Muscle of leg (tissue), 11 donors: ENCODE results near the gene IFNA10. TPM values are rescaled to one million over a fixed set of nuclear protein-coding genes. Genes with fewer than 3 reads are reported as not detected.
"Not testable (repeated sequence)": the region's sequence is repeated elsewhere in the genome, so short reads cannot be mapped to it uniquely, and the experiment has no call there.

Experiments
- DNase-seq: peaks from one replicate; pipeline ENCODE4 v3.0.0; 2013
- H3K27ac ChIP-seq: one replicate; pipeline ENCODE4 v1.5.1; 2013; ENCODE audit warnings: mild to moderate bottlenecking, low read length, control low read depth
- H3K27me3 ChIP-seq: one replicate; pipeline ENCODE4 v1.6.1; 2013; ENCODE audit warnings: low read length; ENCODE audit not compliant: control insufficient read depth, insufficient read depth
- H3K36me3 ChIP-seq: one replicate; pipeline ENCODE4 v1.6.1; 2013; ENCODE audit warnings: low read length; ENCODE audit not compliant: control insufficient read depth, insufficient read depth
- H3K4me1 ChIP-seq: one replicate; pipeline ENCODE4 v1.6.1; 2013; ENCODE audit warnings: low read length; ENCODE audit not compliant: control insufficient read depth, insufficient read depth
- H3K4me3 ChIP-seq: one replicate; pipeline ENCODE4 v1.5.1; 2013; ENCODE audit warnings: low read length, control low read depth
- H3K9me3 ChIP-seq: replicated peaks from 2 replicates; pipeline ENCODE4 v1.6.1; 2013; ENCODE audit warnings: low read depth, low read length; ENCODE audit not compliant: control insufficient read depth
- WGBS: methylation state at CpG from one replicate; pipeline ENCODE4 v1.1.5; 2013; ENCODE audit warnings: missing lambda C conversion rate; ENCODE audit not compliant: insufficient coverage; 5-methylcytosine and 5-hydroxymethylcytosine counted together
- polyA plus RNA-seq, 8 donors: library from polyadenylated mRNA; unstranded; fragments of 120-200 nt; gene quantifications; one replicate each; pipeline versions ENCODE4 v1.2.1 to v1.2.3, GENCODE V29; 2013; ENCODE audit warnings: inconsistent platforms in 1 of 8, low replicate concordance in 1 of 8; ENCODE audit not compliant: insufficient read length in 8 of 8, insufficient read depth in 1 of 8
- total RNA-seq: library from RNA; stranded (reverse); fragments of 120-200 nt; gene quantifications from one replicate; pipeline ENCODE4 v1.2.4, GENCODE V29; 2013

Gene IFNA10
- total and polyA plus RNA-seq, 9 donors, result not detected

DNA sequence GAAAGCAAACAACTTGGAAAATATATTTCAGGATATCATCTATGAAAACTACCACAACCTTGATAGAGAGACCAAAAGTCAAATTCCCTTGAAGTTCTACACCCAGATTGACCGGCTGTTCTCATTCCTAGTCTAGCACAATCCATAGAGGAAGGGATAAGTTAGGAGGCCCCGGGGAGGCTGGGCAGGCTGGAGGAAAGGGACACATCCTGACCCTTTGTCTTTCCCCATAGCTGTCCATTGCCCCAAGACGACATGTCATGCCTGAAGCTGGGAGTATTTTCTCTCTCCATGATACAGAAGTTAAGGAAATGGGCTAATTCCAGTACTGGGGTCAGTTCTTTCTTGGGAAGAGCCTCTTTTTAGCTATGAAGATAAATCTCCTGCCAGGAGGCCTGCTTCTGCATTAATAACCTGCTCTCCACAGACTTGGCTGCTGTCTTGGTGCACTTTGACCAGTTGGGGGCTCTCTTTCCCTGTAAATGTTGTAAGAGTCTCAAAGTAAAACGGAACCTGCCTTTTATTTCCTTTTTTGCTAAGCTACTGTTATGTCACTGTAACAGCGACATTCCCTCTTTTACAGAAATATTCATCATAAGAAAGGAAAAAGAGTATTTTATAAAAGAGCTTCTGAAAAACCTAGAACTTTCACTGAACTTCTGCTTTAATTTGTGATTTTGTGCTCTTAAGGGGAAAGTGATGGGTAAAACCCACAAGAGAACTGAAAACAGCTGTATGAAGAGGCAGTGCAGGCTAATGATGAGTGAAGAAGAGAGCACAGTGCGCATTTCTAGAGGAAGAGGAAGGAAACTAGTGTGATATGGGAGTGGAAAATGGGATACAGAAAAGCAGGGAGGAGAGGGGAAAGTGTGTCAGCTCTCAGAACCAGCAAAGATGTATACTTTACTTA, 11.8 kb downstream of the IFNA10 start:
- DNase-seq, result peak; percentile 11
- H3K27me3 ChIP-seq, H3K27ac ChIP-seq, H3K4me1 ChIP-seq, H3K4me3 ChIP-seq, H3K9me3 ChIP-seq, H3K36me3 ChIP-seq: not testable (repeated sequence)
- WGBS, result no CpG with 5 or more reads among the region's 6 CpGs

DNA sequence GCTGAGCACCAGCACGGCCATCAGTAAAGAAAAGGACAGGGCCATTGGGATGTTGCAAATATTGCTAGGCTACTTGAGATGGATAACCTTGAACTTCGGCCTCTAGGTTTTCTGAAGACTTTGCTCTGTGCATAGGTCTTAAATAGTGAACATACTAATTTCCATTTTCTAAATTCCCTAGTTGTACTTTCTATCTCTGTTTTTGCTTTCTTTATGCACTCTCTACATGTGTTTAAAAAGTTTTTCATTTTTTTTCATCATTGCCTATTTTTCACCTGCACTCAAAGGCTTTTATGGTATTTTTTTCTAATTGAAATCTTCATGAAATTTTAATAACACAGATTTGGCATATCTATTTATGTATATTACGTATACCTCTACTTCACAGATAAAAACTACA, 19.5 kb downstream of the IFNA10 start, which contains the start of gene IFNA4:
IFNA4 (minus strand) TSS at position 101 of the 400 bp plus-strand sequence; CDS start at position 45, 56 bp downstream.
- no CpG with 5 or more reads among the region's 3 CpGs for WGBS
- H3K4me1 ChIP-seq, H3K27ac ChIP-seq: not testable (repeated sequence)

DNA sequence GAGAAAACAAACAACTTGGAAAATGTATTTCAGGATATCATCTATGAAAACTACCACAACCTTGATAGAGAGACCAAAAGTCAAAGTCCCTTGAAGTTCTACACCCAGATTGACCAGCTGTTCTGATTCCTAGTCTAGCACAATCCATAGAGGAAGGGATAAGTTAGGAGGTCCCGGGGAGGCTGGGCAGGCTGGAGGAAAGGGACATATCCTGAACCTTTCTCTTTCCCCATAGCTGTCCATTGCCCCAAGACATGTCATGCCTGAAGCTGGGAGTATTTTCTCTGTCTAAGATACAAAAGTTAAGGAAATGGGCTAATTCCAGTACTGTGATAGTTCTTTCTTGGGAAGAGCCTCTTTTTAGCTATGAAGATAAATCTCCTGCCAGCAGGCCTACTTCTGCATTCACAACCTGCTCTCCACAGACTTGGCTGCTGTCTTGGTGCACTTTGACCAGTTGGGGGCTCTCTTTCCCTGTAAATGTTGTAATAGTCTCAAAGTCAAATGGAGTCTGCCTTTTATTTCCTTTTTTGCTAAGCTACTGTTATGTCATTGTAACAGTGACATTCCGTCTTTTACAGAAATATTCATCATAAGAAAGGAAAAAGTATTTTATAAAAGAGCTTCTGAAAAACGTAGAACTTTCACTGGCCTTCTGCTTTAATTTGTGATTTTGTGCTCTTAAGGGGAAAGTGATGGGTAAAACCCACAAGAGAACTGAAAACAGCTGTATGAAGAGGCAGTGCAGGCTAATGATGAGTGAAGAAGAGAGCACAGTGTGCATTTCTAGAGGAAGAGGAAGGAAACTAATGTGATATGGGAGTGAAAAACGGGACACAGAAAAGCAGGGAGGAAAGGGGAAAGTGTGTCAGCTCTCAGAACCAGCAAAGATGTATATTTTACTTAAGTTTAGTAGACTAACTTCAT, 23.9 kb downstream of the IFNA10 start:
- peak; percentile 10 for DNase-seq
- not testable (repeated sequence) for H3K4me1 ChIP-seq, H3K36me3 ChIP-seq, H3K27me3 ChIP-seq, H3K4me3 ChIP-seq, H3K9me3 ChIP-seq, H3K27ac ChIP-seq
- WGBS, result 40% methylated on average over 1 of the region's 4 CpGs

More for the DNA sequence above, 19.5 kb downstream of the IFNA10 start, which contains the start of gene IFNA4:
- not testable (repeated sequence) for DNase-seq, H3K36me3 ChIP-seq, H3K4me3 ChIP-seq, H3K27me3 ChIP-seq, H3K9me3 ChIP-seq

GRCh38 chr9:21174671-21175070, 32.3 kb downstream of the IFNA10 start:
- H3K9me3 ChIP-seq, result no peaks in the 10 kb centered on the region
- no peak overlapping the region for H3K4me3 ChIP-seq
- 67% methylated on average over 1 of the region's 2 CpGs for WGBS
- H3K4me1 ChIP-seq, result no peaks in the 10 kb centered on the region
- H3K27ac ChIP-seq, result no peak overlapping the region
- H3K27me3 ChIP-seq, result no peaks in the 10 kb centered on the region
- no peak for DNase-seq
- H3K36me3 ChIP-seq, result no peaks in the 10 kb centered on the region

GRCh38 chr9:21172156-21172555, 34.8 kb downstream of the IFNA10 start:
- H3K27ac ChIP-seq, result no peak overlapping the region
- no peaks in the 10 kb centered on the region for H3K4me1 ChIP-seq
- WGBS, result no CpG with 5 or more reads among the region's 3 CpGs
- H3K36me3 ChIP-seq, result no peaks in the 10 kb centered on the region
- no peak for DNase-seq
- H3K9me3 ChIP-seq, result no peaks in the 10 kb centered on the region
- no peak overlapping the region for H3K4me3 ChIP-seq
- H3K27me3 ChIP-seq, result no peaks in the 10 kb centered on the region

GRCh38 chr9:21171351-21171750, 35.6 kb downstream of the IFNA10 start:
- WGBS, result no CpG with 5 or more reads among the region's 1 CpG
- Histone ChIP-seq H3K9me3 (no peaks in the 10 kb centered on the region), H3K4me3 (no peak overlapping the region), H3K27ac (no peak overlapping the region), H3K27me3 (no peaks in the 10 kb centered on the region), H3K36me3 (no peaks in the 10 kb centered on the region), H3K4me1 (no peaks in the 10 kb centered on the region)
- DNase-seq, result no peak

DNA sequence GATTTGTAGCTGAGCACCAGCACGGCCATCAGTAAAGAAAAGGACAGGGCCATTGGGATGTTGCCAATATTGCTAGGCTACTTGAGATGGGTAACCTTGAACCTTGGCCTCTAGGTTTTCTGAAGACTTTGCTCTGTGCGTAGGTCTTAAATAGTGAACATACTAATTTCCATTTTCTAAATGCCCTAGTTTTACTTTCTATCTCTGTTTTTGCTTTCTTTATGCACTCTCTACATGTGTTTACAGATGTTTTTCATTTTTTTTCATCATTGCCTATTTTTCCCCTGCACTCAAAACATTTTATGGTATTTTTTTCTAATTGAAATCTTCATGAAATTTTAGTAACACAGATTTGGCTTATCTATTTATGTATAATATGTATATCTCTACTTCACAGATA, 40.4 kb downstream of the IFNA10 start, which contains the start of gene IFNA21:
IFNA21 (minus strand) TSS at position 101 of the 400 bp plus-strand sequence; CDS start at position 53, 48 bp downstream.
- H3K27ac ChIP-seq, H3K4me3 ChIP-seq, DNase-seq, H3K4me1 ChIP-seq, H3K36me3 ChIP-seq, H3K27me3 ChIP-seq, H3K9me3 ChIP-seq: not testable (repeated sequence)
- no CpG with 5 or more reads among the region's 2 CpGs for WGBS

DNA sequence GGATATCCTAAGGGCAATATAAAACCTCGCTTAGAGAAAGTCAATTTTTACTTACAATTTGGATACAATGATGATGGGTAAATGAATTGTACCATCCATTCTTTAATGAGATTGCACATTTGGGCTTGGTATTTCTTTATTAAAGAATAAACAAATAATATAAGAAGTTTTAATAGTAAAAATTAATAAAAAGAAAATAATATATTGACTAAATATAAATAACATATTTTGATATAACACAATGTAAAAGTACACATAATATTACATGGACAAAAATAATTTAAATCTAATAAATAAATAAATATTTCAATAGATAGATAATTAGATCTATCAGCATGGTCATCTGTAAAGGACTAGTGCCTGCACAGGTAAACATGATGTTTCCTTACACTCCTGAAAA, 41.4 kb downstream of the IFNA10 start:
- no peaks in the 10 kb centered on the region for H3K36me3 ChIP-seq
- no peak overlapping the region for H3K4me3 ChIP-seq
- H3K9me3 ChIP-seq, result no peaks in the 10 kb centered on the region
- DNase-seq, result no peak
- no peaks in the 10 kb centered on the region for H3K4me1 ChIP-seq
- no peak overlapping the region for H3K27ac ChIP-seq
- WGBS, result no CpG with 5 or more reads among the region's 1 CpG
- no peaks in the 10 kb centered on the region for H3K27me3 ChIP-seq

DNA sequence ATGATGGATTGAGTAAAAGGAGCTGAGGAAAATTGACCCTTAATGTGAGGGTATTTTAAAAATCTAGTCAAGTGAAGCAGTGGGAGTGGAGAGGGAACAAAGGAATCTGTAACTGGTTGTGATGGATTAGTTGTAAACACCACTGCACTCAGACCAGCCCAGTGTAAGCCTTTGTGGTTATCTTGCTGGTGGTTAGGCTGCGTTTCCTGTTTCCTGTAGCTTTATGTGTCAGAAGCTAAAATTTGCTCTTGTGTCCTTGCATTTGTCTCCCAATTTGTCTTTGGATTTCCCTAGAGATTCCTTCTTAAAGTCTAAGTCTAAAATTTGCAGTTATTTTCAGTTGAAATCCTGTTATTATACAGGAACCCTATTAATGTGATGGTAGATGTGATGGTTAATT, 46.8 kb downstream of the IFNA10 start:
- Histone ChIP-seq H3K27ac (no peak overlapping the region), H3K4me3 (no peak overlapping the region), H3K4me1 (no peaks in the 10 kb centered on the region), H3K36me3 (no peaks in the 10 kb centered on the region), H3K27me3 (no peaks in the 10 kb centered on the region), H3K9me3 (no peaks in the 10 kb centered on the region)
- WGBS, result no CpG with 5 or more reads among the region's 1 CpG
- DNase-seq, result peak; percentile 7
